K562 (cell line): ENCODE measurements around the gene BRME1. TPM values are rescaled to one million over a fixed set of nuclear protein-coding genes. Genes with fewer than 3 reads are reported as not detected.

ENCODE experiments used
- ARID3B ChIP-seq: fragments of 250-450 bp; sonication (Bioruptor Pico); IDR thresholded peaks from 2 replicates; pipeline ENCODE4 v1.4.0; 2020; ENCODE audit warnings: borderline replicate concordance
- CBFA2T2 ChIP-seq: fragments of 450-650 bp; conservative IDR thresholded peaks from 2 replicates; pipeline ENCODE4 v1.6.1; 2017; ENCODE audit warnings: mild to moderate bottlenecking
- CHD4 ChIP-seq: fragments of 200-600 bp; sonication (generic); IDR thresholded peaks from 3 replicates; pipeline ENCODE4 v1.6.1; 2012; ENCODE audit warnings: low read depth, mild to moderate bottlenecking, mixed read lengths, low read length, inconsistent platforms; ENCODE audit not compliant: insufficient read depth, insufficient replicate concordance, poor library complexity, severe bottlenecking
- EGR1 ChIP-seq: fragments of 450-650 bp; conservative IDR thresholded peaks from 2 replicates; pipeline ENCODE4 v1.6.1; 2017; ENCODE audit warnings: mild to moderate bottlenecking
- ELF1 ChIP-seq: fragments of 200-800 bp; sonication (Bioruptor generic); IDR thresholded peaks from 2 replicates; pipeline ENCODE4 v1.6.1; 2016; ENCODE audit warnings: missing genetic modification characterization, missing compliant biosample characterization
- FOXK2 ChIP-seq, 2 experiments: fragments of 450-650 bp; IDR thresholded peaks in 1 of 2; conservative IDR thresholded peaks in 1 of 2; 2 replicates each; pipeline ENCODE4 v1.6.1; 2016; ENCODE audit warnings: low read depth in 2 of 2, mild to moderate bottlenecking in 1 of 2
- GATA2 ChIP-seq: sonication (generic); formaldehyde crosslinking; IDR thresholded peaks from 2 replicates; pipeline ENCODE4 v1.4.0; 2020; ENCODE audit warnings: mild to moderate bottlenecking, missing genetic modification reagents
- KDM1A ChIP-seq, 2 experiments: fragments of 450-650 bp; IDR thresholded peaks; 2 replicates each; pipeline ENCODE4 v1.6.1; 2016; ENCODE audit warnings: mild to moderate bottlenecking in 2 of 2
- KLF10 ChIP-seq: fragments of 250-450 bp; sonication (Bioruptor Pico); IDR thresholded peaks from 2 replicates; pipeline ENCODE4 v1.6.1; 2021; ENCODE audit warnings: matching md5 sums
- MEIS2 ChIP-seq: fragments of 450-650 bp; IDR thresholded peaks from 2 replicates; pipeline ENCODE4 v1.6.1; 2014; ENCODE audit warnings: mild to moderate bottlenecking; ENCODE audit not compliant: partially characterized antibody
- NCOA2 ChIP-seq, 2 experiments: fragments of 450-650 bp; IDR thresholded peaks; 2 replicates each; pipeline ENCODE4 v1.6.1; 2018; ENCODE audit warnings: mild to moderate bottlenecking in 2 of 2, moderate library complexity in 1 of 2; ENCODE audit not compliant: partially characterized antibody in 2 of 2
- NFE2L1 ChIP-seq: fragments of 450-650 bp; IDR thresholded peaks from 2 replicates; pipeline ENCODE4 v1.6.1; 2016; ENCODE audit warnings: missing genetic modification characterization, low read depth, mild to moderate bottlenecking, missing compliant biosample characterization, moderate library complexity, borderline replicate concordance
- RBBP5 ChIP-seq: fragments of 200-600 bp; sonication (generic); IDR thresholded peaks from 2 replicates; pipeline ENCODE4 v1.6.1; 2012; ENCODE audit warnings: borderline replicate concordance, mild to moderate bottlenecking, low read length, control low read depth, inconsistent platforms; ENCODE audit not compliant: insufficient read depth, poor library complexity, severe bottlenecking
- RBM14 ChIP-seq: fragments of 200-400 bp; formaldehyde crosslinking; IDR thresholded peaks from 2 replicates; pipeline ENCODE4 v1.6.1; 2018; ENCODE audit warnings: low read depth, mild to moderate bottlenecking, low read length, moderate library complexity, borderline replicate concordance; ENCODE audit not compliant: insufficient read depth
- RFX7 ChIP-seq: fragments of 250-450 bp; sonication (Bioruptor Pico); IDR thresholded peaks from 2 replicates; pipeline ENCODE4 v1.5.1; 2021; ENCODE audit warnings: mild to moderate bottlenecking
- SAP30 ChIP-seq: fragments of 200-600 bp; sonication (generic); IDR thresholded peaks from 2 replicates; pipeline ENCODE4 v1.6.1; 2012; ENCODE audit warnings: borderline replicate concordance, low read depth, mild to moderate bottlenecking, moderate library complexity, low read length, control low read depth, inconsistent platforms; ENCODE audit not compliant: insufficient read depth, poor library complexity, severe bottlenecking
- XRCC3 ChIP-seq: fragments of 450-650 bp; IDR thresholded peaks from 2 replicates; pipeline ENCODE4 v1.6.1; 2017; ENCODE audit warnings: mild to moderate bottlenecking, moderate library complexity
- ZFP1 ChIP-seq: fragments of 450-650 bp; formaldehyde crosslinking; IDR thresholded peaks from 2 replicates; pipeline ENCODE4 v1.4.0; 2020; ENCODE audit warnings: mild to moderate bottlenecking, mixed read lengths
- ZNF57 ChIP-seq: fragments of 450-650 bp; formaldehyde crosslinking; IDR thresholded peaks from 2 replicates; pipeline ENCODE4 v1.4.0; 2020; ENCODE audit warnings: mild to moderate bottlenecking, moderate library complexity
- polyA plus RNA-seq, 8 experiments: library from polyadenylated mRNA; depleted of rRNA in 4 of 8; stranded (reverse) in 5 of 8; unstranded in 3 of 8; fragments of >200 nt; fragmentation: Nextera tagmentation in 2 of 8; fragmentation: Illumina TruSeq in 1 of 8; extraction: Ambion mirVana in 2 of 8; extraction: Trizol in 1 of 8; gene quantifications; 2 replicates each; pipeline versions ENCODE4 v1.2.1 to v1.2.3, GENCODE V29; 2011 to 2014; ENCODE audit warnings: inconsistent platforms in 1 of 8, missing spikeins in 1 of 8
- total RNA-seq, 7 experiments: library from RNA; depleted of rRNA in 6 of 7; stranded (reverse); fragments of >200 nt in 6 of 7; fragmentation: Illumina TruSeq in 2 of 7; extraction: Trizol in 2 of 7; gene quantifications; 2 replicates each; pipeline versions ENCODE4 v1.2.1 to v1.2.3, GENCODE V29; 2011 to 2021; ENCODE audit warnings: low replicate concordance in 1 of 7
- TF ChIP-seq, protein P1 (sequence below): conservative IDR thresholded peaks from 2 replicates; pipeline ENCODE4 v1.6.1; 2011; ENCODE audit warnings: low read depth, mild to moderate bottlenecking, low read length; ENCODE audit not compliant: control insufficient read depth
- TF ChIP-seq, protein P2 (sequence below), 2 experiments: fragments of 150-350 bp in 1 of 2; IDR thresholded peaks; 2 replicates each; pipeline ENCODE4 v1.6.1; 2012 to 2016; ENCODE audit warnings: low read depth in 2 of 2, low read length in 2 of 2, mild to moderate bottlenecking in 1 of 2, moderate library complexity in 1 of 2

Gene BRME1
- total and polyA plus RNA-seq, 9 of the 15 experiments (the other 6 are each of a cell fraction or from before 2014, with no cell fraction given): 0.75 to 6.1 (median 3.6) TPM

- no peak for TF ChIP-seq RBM14
- TF ChIP-seq EGR1: peak; percentile 57
- no peak for TF ChIP-seq ZNF57 (CRISPR knock-in tag)
- no peak for TF ChIP-seq FOXK2 (conservative IDR thresholded peaks at IDR 0.05 in 1 of 2, IDR thresholded peaks at IDR 0.05 in 1 of 2; ENCODE audit: low read depth in 2 of 2)
- TF ChIP-seq KDM1A (IDR thresholded peaks at IDR 0.05): no peak
- no peak for TF ChIP-seq SAP30
- TF ChIP-seq GATA2 (CRISPR knock-in tag): no peak
- TF ChIP-seq ZFP1 (CRISPR knock-in tag): no peak
- TF ChIP-seq RFX7 (CRISPR knock-in tag): no peak
- TF ChIP-seq XRCC3: no peak
- no peak for TF ChIP-seq ELF1 (tag)
- peak; percentile 19 for TF ChIP-seq MEIS2
- no peak for TF ChIP-seq NCOA2 (IDR thresholded peaks at IDR 0.05; ENCODE audit: partially characterized antibody in 2 of 2)
- TF ChIP-seq CHD4: no peak
- TF ChIP-seq, protein P1, sequence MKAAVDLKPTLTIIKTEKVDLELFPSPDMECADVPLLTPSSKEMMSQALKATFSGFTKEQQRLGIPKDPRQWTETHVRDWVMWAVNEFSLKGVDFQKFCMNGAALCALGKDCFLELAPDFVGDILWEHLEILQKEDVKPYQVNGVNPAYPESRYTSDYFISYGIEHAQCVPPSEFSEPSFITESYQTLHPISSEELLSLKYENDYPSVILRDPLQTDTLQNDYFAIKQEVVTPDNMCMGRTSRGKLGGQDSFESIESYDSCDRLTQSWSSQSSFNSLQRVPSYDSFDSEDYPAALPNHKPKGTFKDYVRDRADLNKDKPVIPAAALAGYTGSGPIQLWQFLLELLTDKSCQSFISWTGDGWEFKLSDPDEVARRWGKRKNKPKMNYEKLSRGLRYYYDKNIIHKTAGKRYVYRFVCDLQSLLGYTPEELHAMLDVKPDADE: no peak
- TF ChIP-seq, protein P2, sequence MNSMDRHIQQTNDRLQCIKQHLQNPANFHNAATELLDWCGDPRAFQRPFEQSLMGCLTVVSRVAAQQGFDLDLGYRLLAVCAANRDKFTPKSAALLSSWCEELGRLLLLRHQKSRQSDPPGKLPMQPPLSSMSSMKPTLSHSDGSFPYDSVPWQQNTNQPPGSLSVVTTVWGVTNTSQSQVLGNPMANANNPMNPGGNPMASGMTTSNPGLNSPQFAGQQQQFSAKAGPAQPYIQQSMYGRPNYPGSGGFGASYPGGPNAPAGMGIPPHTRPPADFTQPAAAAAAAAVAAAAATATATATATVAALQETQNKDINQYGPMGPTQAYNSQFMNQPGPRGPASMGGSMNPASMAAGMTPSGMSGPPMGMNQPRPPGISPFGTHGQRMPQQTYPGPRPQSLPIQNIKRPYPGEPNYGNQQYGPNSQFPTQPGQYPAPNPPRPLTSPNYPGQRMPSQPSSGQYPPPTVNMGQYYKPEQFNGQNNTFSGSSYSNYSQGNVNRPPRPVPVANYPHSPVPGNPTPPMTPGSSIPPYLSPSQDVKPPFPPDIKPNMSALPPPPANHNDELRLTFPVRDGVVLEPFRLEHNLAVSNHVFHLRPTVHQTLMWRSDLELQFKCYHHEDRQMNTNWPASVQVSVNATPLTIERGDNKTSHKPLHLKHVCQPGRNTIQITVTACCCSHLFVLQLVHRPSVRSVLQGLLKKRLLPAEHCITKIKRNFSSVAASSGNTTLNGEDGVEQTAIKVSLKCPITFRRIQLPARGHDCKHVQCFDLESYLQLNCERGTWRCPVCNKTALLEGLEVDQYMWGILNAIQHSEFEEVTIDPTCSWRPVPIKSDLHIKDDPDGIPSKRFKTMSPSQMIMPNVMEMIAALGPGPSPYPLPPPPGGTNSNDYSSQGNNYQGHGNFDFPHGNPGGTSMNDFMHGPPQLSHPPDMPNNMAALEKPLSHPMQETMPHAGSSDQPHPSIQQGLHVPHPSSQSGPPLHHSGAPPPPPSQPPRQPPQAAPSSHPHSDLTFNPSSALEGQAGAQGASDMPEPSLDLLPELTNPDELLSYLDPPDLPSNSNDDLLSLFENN (IDR thresholded peaks at IDR 0.05; ENCODE audit: low read depth in 2 of 2, low read length in 2 of 2): no peak; a peak in 1 of 4 replicates
- TF ChIP-seq KLF10: no peak
- TF ChIP-seq RBBP5: peak; percentile 34
- TF ChIP-seq NFE2L1: no peak
- no peak for TF ChIP-seq ARID3B
- TF ChIP-seq CBFA2T2: peak; percentile 19; the same call in 1 of the 2 replicates
Measured at GRCh38 chr19:13846557-13847406, 59.1 kb downstream of the BRME1 start (continued).
